GM21619 (cell line): Measurements from ENCODE around the gene RNF13.
"Not testable (repeated sequence)": the region's sequence is repeated elsewhere in the genome, so short reads cannot be mapped to it uniquely, and the experiment has no call there.

Experiments
- ATAC-seq: cut with Tn5 transposase; IDR thresholded peaks from one replicate; pipeline ENCODE4 v1.9.1; 2021; ENCODE audit not compliant: unreplicated experiment

RNF13 gene

GRCh38 chr3:149983053-149983452 lies 170.0 kb downstream of the RNF13 start:
- not testable (repeated sequence) for ATAC-seq

- no peak for ATAC-seq
Measured at GRCh38 chr3:149983628-149984027, 170.6 kb downstream of the RNF13 start.

- ATAC-seq: no peak
Measured at GRCh38 chr3:149989307-149989706, 176.3 kb downstream of the RNF13 start.

GRCh38 chr3:149990423-149990948 lies 177.5 kb downstream of the RNF13 start:
- no peak for ATAC-seq

DNA sequence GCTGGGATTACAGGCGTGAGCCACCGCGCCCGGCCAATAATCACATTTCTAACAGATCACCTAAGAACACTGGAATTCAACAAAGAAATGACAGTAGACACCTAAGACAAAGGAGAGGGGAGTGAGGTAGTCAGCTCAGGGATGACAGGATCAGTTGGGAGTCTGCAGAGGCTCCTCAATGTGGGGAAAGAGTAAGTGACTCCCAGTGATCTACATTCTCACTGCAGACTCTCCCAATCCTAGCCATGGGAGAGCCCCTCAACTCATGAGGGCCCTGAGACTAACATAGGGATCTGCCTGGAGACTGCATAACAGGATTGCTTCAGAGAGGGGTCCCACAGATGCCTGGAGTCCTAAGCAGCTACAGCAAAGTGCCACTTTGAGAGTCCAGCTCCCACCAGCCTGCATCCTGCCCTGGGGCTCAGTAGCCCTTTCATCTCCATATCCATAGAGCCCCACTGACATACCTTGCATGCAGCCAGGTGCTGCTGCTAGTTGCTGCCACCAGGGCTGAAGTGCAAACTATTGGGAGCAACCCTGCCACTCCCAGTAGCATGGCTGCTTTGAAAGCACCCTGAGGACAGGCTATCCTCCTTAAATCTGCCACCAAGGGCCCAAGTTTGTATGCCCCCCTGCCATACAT lies 179.5 kb downstream of the RNF13 start:
- ATAC-seq: no peak

DNA sequence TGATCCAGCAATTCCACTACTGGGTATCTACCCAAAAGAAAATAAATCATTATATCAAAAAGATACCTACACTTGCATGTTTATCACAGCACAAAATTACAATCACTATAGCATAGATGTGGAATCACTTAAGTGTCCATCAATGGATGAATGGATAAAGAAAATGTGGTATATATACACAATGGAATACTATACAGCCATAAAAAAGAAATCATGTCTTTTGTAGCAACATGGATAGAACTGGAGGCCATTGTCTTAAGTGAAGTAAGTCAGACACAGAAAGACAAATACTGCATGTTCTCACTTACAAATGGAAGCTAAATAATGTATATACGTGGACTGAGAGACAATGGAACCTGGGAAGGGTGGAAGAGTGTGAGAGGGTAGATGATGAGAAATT lies 185.9 kb downstream of the RNF13 start:
- ATAC-seq: no peak

DNA sequence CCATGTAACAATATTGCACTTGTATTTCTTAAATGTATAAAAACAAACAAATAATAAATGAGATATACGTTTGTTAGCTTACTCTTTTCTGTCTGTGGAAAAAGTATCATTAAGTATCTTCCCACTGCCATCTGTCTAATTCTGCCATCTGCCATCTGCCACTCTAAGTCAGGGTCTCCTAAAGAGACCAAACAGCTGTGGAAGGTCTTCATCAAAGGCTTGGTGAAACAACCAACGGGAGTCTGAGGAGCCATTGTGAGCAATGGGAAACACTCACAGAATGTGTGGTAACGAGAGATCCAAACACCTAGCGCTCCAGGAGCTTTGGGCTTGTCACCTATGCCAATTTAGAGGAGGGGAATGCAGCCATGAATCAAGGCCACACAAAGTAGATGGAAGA lies 186.4 kb downstream of the RNF13 start:
- ATAC-seq: no peak

DNA sequence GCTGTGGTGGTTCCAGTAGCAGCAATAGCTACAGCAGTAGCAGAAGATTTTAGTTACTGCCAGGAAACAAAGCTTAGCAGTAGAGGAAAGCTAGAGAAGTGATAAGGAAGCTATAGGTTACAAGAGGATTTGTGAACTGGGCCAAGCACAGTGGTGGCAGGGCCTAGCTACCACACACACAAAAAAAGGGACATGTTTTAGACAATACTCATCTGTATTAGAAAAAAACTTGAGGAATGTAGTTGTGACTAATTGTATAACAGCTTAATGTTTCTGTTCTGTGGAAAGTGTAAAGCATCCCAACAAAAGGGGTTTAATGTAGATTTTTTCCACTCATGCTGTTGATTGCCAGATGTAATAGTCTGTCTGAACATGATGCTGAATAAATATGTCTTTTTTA lies 187.6 kb downstream of the RNF13 start:
- no peak for ATAC-seq

GRCh38 chr3:150005243-150006112 lies 192.5 kb downstream of the RNF13 start:
- no peak for ATAC-seq

DNA sequence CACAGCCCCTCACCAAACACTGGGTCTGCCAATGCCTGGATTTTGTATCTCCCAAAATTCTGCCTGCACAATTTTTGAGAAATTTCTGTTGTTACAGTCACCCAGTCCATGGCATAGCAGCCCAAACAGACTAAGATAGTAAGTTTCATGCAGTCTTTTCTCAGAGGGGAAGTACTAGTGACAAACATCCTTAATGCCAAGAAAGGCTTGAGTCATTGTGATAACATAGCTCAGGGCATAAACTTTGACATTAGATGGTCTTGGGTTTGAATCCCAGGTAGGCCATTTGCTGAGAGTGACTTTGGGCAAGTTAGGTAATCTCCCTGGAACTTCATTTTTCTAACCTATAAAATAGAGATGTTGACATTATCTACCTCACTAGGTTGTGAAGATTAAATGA lies 193.8 kb downstream of the RNF13 start:
- ATAC-seq: no peak
